Cardiac muscle cell (in vitro differentiated cells and primary cell): ENCODE results near the gene SELENOI. TPM values are rescaled to one million over a fixed set of nuclear protein-coding genes. Genes with fewer than 3 reads are reported as not detected.
"Not testable (repeated sequence)": the region's sequence is repeated elsewhere in the genome, so short reads cannot be mapped to it uniquely, and the experiment has no call there.

ENCODE experiments used
- DNase-seq, 2 donors: peaks; one replicate each; pipeline versions ENCODE4 v3.0.0 to v3.0.0-alpha.2; 2010 to 2017; ENCODE audit warnings: low read depth in 1 of 2, low spot score in 1 of 2
- H3K27ac ChIP-seq: fragments of 200-600 bp; sonication (generic); 2 replicates; pipeline ENCODE4 v1.5.1; 2016
- H3K27me3 ChIP-seq: fragments of 200-600 bp; sonication (generic); 2 replicates; pipeline ENCODE4 v1.6.0; 2016; ENCODE audit warnings: control low read depth
- H3K36me3 ChIP-seq: fragments of 200-600 bp; sonication (generic); 2 replicates; pipeline ENCODE4 v1.5.1; 2016; ENCODE audit warnings: control low read depth
- H3K4me1 ChIP-seq: fragments of 200-600 bp; sonication (generic); 2 replicates; pipeline ENCODE4 v1.8.1; 2017; ENCODE audit warnings: low read depth, mild to moderate bottlenecking, mixed run types
- H3K4me3 ChIP-seq: fragments of 200-600 bp; sonication (generic); 2 replicates; pipeline ENCODE4 v1.5.1; 2016; ENCODE audit warnings: mild to moderate bottlenecking
- H3K9me3 ChIP-seq: fragments of 200-600 bp; sonication (generic); 2 replicates; pipeline ENCODE4 v1.5.1; 2017; ENCODE audit warnings: low read depth, mild to moderate bottlenecking, control low read depth
- polyA plus RNA-seq: library from polyadenylated mRNA; unstranded; fragments of >200 nt; fragmentation: Nextera tagmentation; extraction: Ambion mirVana; gene quantifications from 2 replicates; pipeline ENCODE4 v1.2.1, GENCODE V29; 2016
- total RNA-seq: library from RNA; depleted of rRNA; stranded (reverse); fragments of >200 nt; gene quantifications from 2 replicates; pipeline ENCODE4 v1.2.3, GENCODE V29; 2016
- TF ChIP-seq, protein P1 (sequence below): IDR thresholded peaks from 2 replicates; pipeline ENCODE4 v1.5.1; 2012; ENCODE audit warnings: low read depth, mild to moderate bottlenecking, low read length

SELENOI gene
- total and polyA plus RNA-seq, 2 experiments from 2014 or later, result 9.3 to 10.4 TPM

DNA sequence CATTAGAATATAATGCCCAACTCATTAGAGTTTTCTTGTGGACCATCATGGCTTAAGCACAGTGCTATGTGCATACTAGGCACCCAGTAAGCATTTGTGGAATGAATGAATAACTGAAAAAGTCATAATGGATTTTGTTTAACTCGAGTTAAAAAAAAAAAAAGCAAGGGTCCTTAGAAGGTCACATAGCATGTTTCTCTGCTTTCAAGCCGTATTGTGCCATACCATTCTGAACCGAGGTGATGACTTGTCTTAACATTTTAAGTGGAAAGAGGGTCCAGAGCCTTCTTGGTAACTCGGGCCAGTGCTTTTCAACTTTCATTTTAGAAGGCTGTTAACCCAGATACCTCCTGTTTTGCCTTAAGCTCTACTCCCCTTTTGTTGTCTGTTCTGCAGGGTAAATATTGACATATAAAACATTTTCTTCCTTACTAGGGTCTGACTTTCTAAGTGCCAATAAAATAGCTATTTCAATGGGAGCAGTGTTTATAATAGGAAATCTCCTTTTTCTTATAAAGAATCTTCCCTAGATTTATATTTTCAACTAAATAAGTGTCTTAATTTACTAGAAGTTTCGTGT is 1.4 kb downstream of the SELENOI start:
- no peaks in the 10 kb centered on the region for H3K27me3 ChIP-seq
- H3K36me3 ChIP-seq, result no peaks in the 10 kb centered on the region
- no peak overlapping the region for H3K27ac ChIP-seq
- peaks cover 16% of the 10 kb centered on the region for H3K4me1 ChIP-seq
- no peaks in the 10 kb centered on the region for H3K9me3 ChIP-seq
- DNase-seq, result no peak
- TF ChIP-seq, protein P1, sequence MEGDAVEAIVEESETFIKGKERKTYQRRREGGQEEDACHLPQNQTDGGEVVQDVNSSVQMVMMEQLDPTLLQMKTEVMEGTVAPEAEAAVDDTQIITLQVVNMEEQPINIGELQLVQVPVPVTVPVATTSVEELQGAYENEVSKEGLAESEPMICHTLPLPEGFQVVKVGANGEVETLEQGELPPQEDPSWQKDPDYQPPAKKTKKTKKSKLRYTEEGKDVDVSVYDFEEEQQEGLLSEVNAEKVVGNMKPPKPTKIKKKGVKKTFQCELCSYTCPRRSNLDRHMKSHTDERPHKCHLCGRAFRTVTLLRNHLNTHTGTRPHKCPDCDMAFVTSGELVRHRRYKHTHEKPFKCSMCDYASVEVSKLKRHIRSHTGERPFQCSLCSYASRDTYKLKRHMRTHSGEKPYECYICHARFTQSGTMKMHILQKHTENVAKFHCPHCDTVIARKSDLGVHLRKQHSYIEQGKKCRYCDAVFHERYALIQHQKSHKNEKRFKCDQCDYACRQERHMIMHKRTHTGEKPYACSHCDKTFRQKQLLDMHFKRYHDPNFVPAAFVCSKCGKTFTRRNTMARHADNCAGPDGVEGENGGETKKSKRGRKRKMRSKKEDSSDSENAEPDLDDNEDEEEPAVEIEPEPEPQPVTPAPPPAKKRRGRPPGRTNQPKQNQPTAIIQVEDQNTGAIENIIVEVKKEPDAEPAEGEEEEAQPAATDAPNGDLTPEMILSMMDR, result no peak
- peak overlapping the region; percentile 58 for H3K4me3 ChIP-seq

DNA sequence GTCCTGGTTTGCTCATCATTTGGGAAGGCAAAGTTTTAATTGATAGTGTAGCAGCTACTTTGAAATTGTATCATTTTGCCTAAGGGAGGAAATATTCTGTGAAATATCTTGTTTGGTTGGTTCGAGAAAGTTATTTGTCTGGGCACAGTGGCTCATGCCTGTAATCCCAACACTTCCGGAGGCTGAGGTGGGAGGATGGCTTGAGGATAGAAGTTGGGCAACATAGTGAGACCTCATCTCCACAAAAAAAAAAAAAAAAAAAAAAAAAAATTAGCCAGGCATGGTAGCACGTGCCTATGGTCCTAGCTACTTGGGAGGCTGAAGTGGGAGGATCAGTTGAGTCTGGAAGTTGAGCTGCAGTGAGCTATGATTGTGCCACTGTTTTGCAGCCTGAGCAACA is 3.7 kb downstream of the SELENOI start:
- TF ChIP-seq, protein P1, result no peak
- H3K27me3 ChIP-seq, result no peaks in the 10 kb centered on the region

DNA sequence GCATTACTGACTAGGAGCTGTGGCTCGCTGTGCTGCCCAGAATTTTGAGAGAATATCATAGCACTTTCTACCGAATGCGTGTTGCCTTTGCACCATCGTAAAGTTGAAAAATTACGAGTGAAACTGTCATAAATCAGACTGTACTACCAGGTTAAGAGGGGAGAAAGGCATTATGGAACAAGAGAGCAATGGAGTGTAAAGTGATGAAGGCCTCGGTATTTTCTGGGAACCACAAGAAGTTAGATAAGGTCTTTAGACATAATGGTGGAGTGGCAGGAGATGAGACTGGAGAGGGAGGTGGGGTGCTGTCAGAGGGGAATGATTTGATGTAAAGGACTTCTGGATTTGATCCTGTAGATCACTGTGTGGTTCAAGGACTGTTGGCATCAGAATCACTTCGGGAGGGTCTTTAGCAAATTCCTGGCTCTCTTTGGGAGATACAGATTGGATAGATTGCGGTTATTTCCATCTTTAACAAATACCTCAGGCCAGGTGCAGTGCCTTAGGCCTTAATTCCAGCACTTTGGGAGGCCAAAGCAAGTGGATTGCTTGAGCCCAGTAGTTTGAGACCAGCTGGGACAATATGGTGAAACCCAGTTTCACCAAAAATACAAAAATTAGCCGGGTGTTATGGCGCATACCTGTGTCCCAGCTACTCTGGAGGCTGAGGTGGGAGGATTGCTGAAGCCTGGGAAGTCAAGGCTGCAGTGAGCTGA is 5.6 kb downstream of the SELENOI start:
- TF ChIP-seq, protein P1, result no peak
- Histone ChIP-seq H3K9me3 (no peaks in the 10 kb centered on the region), H3K36me3 (no peaks in the 10 kb centered on the region), H3K4me1 (peaks cover 12% of the 10 kb centered on the region), H3K27me3 (no peaks in the 10 kb centered on the region), H3K27ac (no peak overlapping the region), H3K4me3 (no peak overlapping the region)
- no peak for DNase-seq

More for the DNA sequence above, 3.7 kb downstream of the SELENOI start:
- DNase-seq, result no peak
- Histone ChIP-seq H3K36me3 (no peaks in the 10 kb centered on the region), H3K4me1 (peaks cover 12% of the 10 kb centered on the region), H3K4me3 (no peak overlapping the region), H3K9me3 (no peaks in the 10 kb centered on the region), H3K27ac (no peak overlapping the region)

- no peak for DNase-seq
- TF ChIP-seq, protein P1, result no peak
- no peak overlapping the region for H3K27ac ChIP-seq
Measured at GRCh38 chr2:26352892-26353291, 6.9 kb downstream of the SELENOI start.

DNA sequence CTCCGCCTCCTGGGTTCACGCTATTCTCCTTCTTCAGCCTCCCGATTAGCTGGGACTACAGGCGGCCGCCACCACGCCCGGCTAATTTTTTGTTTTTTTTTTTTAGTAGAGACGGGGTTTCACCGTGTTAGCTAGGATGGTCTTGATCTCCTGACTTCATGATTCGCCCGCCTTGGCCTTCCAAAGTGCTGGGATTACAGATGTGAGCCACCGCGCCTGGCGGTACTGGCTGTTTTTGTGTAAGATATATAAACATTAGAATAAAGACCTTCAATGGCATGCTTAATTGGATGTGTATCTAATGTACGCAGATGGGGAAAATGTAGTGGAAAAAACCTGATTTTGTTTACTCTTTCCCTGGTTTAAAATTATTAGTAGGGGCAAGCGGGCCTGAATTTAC is 8.5 kb downstream of the SELENOI start:
- H3K36me3 ChIP-seq, H3K4me1 ChIP-seq, DNase-seq, H3K27ac ChIP-seq, H3K27me3 ChIP-seq, H3K9me3 ChIP-seq, H3K4me3 ChIP-seq: not testable (repeated sequence)

More at GRCh38 chr2:26352892-26353291, 6.9 kb downstream of the SELENOI start:
- Histone ChIP-seq H3K4me3 (no peak overlapping the region), H3K27me3 (no peaks in the 10 kb centered on the region), H3K9me3 (no peaks in the 10 kb centered on the region), H3K4me1 (peaks cover 1% of the 10 kb centered on the region), H3K36me3 (no peaks in the 10 kb centered on the region)
